Measurements from ENCODE around the gene SRP54. TPM values are rescaled to one million over a fixed set of nuclear protein-coding genes. Genes with fewer than 3 reads are reported as not detected.

The SRP54 gene
- total RNA-seq, 1 experiment from 2014 or later, result 84.5 TPM

DNA sequence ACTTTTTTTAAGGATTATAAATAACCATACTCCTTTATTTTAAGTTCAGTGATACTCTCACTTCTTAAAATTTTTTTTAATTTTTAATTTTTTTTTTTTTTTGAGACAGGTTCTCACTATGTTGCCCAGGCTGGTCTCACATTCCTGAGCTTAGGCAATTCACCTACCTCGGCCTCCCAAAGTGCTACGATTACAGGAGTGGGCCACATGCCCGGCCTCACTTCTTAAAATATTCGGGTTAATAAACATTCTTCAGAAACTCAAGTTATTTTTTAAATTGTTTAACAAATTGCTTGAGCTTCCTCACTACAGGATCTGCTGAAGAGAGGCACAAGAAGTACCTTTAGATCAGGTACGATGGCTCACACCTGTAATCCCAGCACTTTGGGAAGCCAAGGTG is 4.3 kb upstream of the SRP54 start:
- CTCF ChIA-PET, result no interaction called here
- Mint-ChIP-seq H3K9me3 (ENCODE audit: unreplicated experiment) (no peaks in the 10 kb centered on the region), H3K27ac (ENCODE audit: unreplicated experiment) (no peak overlapping the region), H3K27me3 (ENCODE audit: insufficient read depth, unreplicated experiment) (no peaks in the 10 kb centered on the region), H3K36me3 (ENCODE audit: insufficient read depth, unreplicated experiment) (peaks cover 5% of the 10 kb centered on the region), H3K4me3 (ENCODE audit: unreplicated experiment) (no peak overlapping the region), H3K4me1 (ENCODE audit: low read depth, unreplicated experiment) (no peaks in the 10 kb centered on the region)
- Histone ChIP-seq H3K4me1 (no peaks in the 10 kb centered on the region), H3K9me3 (no peaks in the 10 kb centered on the region), H3K27me3 (replicated peaks; ENCODE audit: control insufficient read depth, insufficient read depth, low read length) (no peaks in the 10 kb centered on the region), H3K36me3 (ENCODE audit: control insufficient read depth, insufficient read depth, low read length) (no peaks in the 10 kb centered on the region), H3K4me3 (ENCODE audit: low read depth, low read length) (no peak overlapping the region)
- POLR2A ChIA-PET, result no interaction called here
- DNase-seq, result no peak
- intact Hi-C loops (cut with micrococcal nuclease; ENCODE audit: unreplicated experiment), result no loop called here
- TF ChIP-seq, protein P1, sequence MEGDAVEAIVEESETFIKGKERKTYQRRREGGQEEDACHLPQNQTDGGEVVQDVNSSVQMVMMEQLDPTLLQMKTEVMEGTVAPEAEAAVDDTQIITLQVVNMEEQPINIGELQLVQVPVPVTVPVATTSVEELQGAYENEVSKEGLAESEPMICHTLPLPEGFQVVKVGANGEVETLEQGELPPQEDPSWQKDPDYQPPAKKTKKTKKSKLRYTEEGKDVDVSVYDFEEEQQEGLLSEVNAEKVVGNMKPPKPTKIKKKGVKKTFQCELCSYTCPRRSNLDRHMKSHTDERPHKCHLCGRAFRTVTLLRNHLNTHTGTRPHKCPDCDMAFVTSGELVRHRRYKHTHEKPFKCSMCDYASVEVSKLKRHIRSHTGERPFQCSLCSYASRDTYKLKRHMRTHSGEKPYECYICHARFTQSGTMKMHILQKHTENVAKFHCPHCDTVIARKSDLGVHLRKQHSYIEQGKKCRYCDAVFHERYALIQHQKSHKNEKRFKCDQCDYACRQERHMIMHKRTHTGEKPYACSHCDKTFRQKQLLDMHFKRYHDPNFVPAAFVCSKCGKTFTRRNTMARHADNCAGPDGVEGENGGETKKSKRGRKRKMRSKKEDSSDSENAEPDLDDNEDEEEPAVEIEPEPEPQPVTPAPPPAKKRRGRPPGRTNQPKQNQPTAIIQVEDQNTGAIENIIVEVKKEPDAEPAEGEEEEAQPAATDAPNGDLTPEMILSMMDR (IDR thresholded peaks at IDR 0.05; ENCODE audit: insufficient read depth in 1 of 2, low read depth in 1 of 2, low read length in 1 of 2, severe bottlenecking in 1 of 2, unreplicated experiment in 1 of 2), result no peak
- no TSS peak for BruUV-seq (replicated peaks)

DNA sequence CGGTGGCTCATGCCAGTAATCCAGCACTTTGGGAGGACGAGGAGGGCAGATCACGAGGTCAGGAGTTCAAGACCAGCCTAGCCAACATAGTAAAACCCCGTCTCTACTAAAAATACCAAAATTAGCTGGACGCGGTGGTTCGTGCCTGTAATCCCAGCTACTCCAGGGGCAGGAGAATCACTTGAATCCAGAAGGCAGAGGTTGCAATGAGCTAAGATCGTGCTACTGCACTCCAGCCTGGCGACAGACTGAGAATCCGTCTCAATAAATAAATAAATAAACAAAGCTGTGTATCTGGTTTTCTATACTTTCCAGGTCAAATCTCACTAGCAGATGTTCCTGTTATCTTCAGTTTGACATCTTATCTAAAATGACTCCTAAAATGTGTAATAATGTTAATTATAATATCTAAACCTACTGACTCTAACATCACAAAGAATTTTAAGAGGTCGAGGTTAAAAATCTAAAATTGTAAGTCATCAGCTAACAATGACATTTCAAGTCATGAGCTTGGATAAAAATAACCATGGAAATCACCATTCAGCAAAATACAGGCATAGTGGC is 2.4 kb upstream of the SRP54 start:
- H3K4me1 Mint-ChIP-seq (ENCODE audit: low read depth, unreplicated experiment), result no peaks in the 10 kb centered on the region
- peak overlapping the region; percentile 58 for H3K4me3 ChIP-seq (ENCODE audit: low read depth, low read length)
- peaks cover 10% of the 10 kb centered on the region for H3K36me3 Mint-ChIP-seq (ENCODE audit: insufficient read depth, unreplicated experiment)
- H3K4me1 ChIP-seq, result no peaks in the 10 kb centered on the region; the same call in 1 of the 2 replicates
- no peak overlapping the region for H3K27ac Mint-ChIP-seq (ENCODE audit: unreplicated experiment)
- TF ChIP-seq, protein P1 (IDR thresholded peaks at IDR 0.05; ENCODE audit: insufficient read depth in 1 of 2, low read depth in 1 of 2, low read length in 1 of 2, severe bottlenecking in 1 of 2, unreplicated experiment in 1 of 2), result no peak
- DNase-seq, result no peak
- H3K9me3 ChIP-seq, result no peaks in the 10 kb centered on the region
- no peaks in the 10 kb centered on the region for H3K9me3 Mint-ChIP-seq (ENCODE audit: unreplicated experiment)
- POLR2A ChIA-PET, result interaction anchor here (0.5 to 3.9 kb wide), 5 partner anchors 21 to 459 kb away, joined by 3 to 35 read pairs (median 6); partner anchors contain the start of genes BAZ1A and FAM177A1
- intact Hi-C loops (cut with micrococcal nuclease; ENCODE audit: unreplicated experiment), result no loop called here
- H3K27me3 Mint-ChIP-seq (ENCODE audit: insufficient read depth, unreplicated experiment), result no peaks in the 10 kb centered on the region
- BruUV-seq (replicated peaks), result no TSS peak
- no peaks in the 10 kb centered on the region for H3K27me3 ChIP-seq (replicated peaks; ENCODE audit: control insufficient read depth, insufficient read depth, low read length)
- H3K36me3 ChIP-seq (ENCODE audit: control insufficient read depth, insufficient read depth, low read length), result no peaks in the 10 kb centered on the region; the same call in 1 of the 2 replicates
- CTCF ChIA-PET, result interaction anchor here (0.6 to 1.4 kb wide), 2 partner anchors 21 to 49 kb away, joined by 6 read pairs; no protein-coding TSS in a partner anchor
- peak overlapping the region; percentile 34 for H3K4me3 Mint-ChIP-seq (ENCODE audit: unreplicated experiment)

DNA sequence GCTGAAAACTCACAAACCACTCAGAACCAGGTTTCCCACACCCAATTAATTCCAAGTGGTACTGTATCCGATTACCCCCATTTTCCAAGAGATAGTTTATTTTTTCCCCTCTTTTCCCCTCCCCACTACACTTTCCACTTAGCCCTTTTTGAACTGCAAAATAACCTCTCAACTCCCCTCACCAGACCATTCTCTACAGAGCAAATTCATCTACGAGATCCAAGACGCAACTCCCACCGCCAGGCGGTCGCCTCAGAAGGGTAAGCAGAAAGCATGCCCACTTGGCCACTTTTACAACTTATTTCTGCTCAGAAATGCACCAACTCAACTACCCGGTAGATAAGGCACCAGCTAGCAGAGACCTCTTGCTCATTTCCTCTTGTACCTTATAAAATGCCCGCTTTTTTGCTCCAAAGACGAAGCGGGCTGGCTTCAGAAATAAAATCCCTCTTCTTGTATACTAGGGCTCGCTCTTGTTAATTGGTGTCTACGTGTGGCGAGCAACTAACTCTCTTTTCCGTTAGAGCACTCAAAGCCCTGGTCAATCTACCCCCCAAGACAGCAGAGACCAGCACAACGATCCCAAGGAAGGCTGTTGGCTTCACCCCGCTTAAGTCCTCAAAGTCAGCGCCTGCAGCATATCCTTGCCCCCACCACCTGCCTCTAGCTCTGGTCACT is 910 bp upstream of the SRP54 start:
- H3K9me3 ChIP-seq, result no peaks in the 10 kb centered on the region
- no peaks in the 10 kb centered on the region; the same call in 1 of the 2 replicates for H3K4me1 ChIP-seq
- Mint-ChIP-seq H3K4me1 (ENCODE audit: low read depth, unreplicated experiment) (no peaks in the 10 kb centered on the region), H3K36me3 (ENCODE audit: insufficient read depth, unreplicated experiment) (peaks cover 10% of the 10 kb centered on the region), H3K27me3 (ENCODE audit: insufficient read depth, unreplicated experiment) (no peaks in the 10 kb centered on the region), H3K4me3 (ENCODE audit: unreplicated experiment) (no peak overlapping the region), H3K27ac (ENCODE audit: unreplicated experiment) (no peak overlapping the region), H3K9me3 (ENCODE audit: unreplicated experiment) (no peaks in the 10 kb centered on the region)
- TF ChIP-seq, protein P1 (IDR thresholded peaks at IDR 0.05; ENCODE audit: insufficient read depth in 1 of 2, low read depth in 1 of 2, low read length in 1 of 2, severe bottlenecking in 1 of 2, unreplicated experiment in 1 of 2), result peak; percentile 27 to 34
- H3K27me3 ChIP-seq (replicated peaks; ENCODE audit: control insufficient read depth, insufficient read depth, low read length), result no peaks in the 10 kb centered on the region
- ChIA-PET CTCF (interaction anchor here (0.5 to 1.5 kb wide), 4 partner anchors 22 to 846 kb away, joined by 4 to 6 read pairs (median 4); partner anchors contain the start of genes BAZ1A and FAM177A1), POLR2A (interaction anchor here (0.6 to 3.9 kb wide), 9 partner anchors 14 to 422 kb away, joined by 3 to 35 read pairs (median 3); partner anchors contain the start of genes BAZ1A, FAM177A1, PPP2R3C and PRORP)
- H3K4me3 ChIP-seq (ENCODE audit: low read depth, low read length), result peak overlapping the region; percentile 58
- no peaks in the 10 kb centered on the region; the same call in 1 of the 2 replicates for H3K36me3 ChIP-seq (ENCODE audit: control insufficient read depth, insufficient read depth, low read length)
- peak in 1 of 2 experiments; percentile 53 for DNase-seq
- intact Hi-C loops (cut with micrococcal nuclease; ENCODE audit: unreplicated experiment), result loop anchor here (1.0 kb wide), 4 partner anchors 23 to 139 kb away; partner anchors contain the start of genes FAM177A1 and PPP2R3C
- no TSS peak for BruUV-seq (replicated peaks)

Measured in Caco-2 (cell line).